Superior temporal gyrus (tissue), 1 donor: Measurements from ENCODE around the gene OSBPL5.

Experiments used
- DNase-seq: peaks from one replicate; pipeline ENCODE4 v3.0.0-alpha.2; 2016; ENCODE audit errors: extremely low spot score

The OSBPL5 gene

GRCh38 chr11:3164138-3164551, 965 bp downstream of the OSBPL5 start:
- DNase-seq = no peak

GRCh38 chr11:3163241-3163981, 1.7 kb downstream of the OSBPL5 start:
- DNase-seq = peak; percentile 63

- peak; percentile 76 for DNase-seq
Observed at GRCh38 chr11:3162410-3163240, 2.5 kb downstream of the OSBPL5 start.

GRCh38 chr11:3161720-3162409, 3.2 kb downstream of the OSBPL5 start:
- no peak for DNase-seq

- DNase-seq = no peak
Observed at GRCh38 chr11:3161309-3161708, 3.8 kb downstream of the OSBPL5 start.

GRCh38 chr11:3160252-3161031, 4.7 kb downstream of the OSBPL5 start:
- peak; percentile 93 for DNase-seq

GRCh38 chr11:3159296-3160190, 5.6 kb downstream of the OSBPL5 start:
- DNase-seq = no peak

GRCh38 chr11:3158821-3159220, 6.3 kb downstream of the OSBPL5 start:
- no peak for DNase-seq

GRCh38 chr11:3158131-3158591, 6.9 kb downstream of the OSBPL5 start:
- DNase-seq = no peak

GRCh38 chr11:3157381-3158130, 7.6 kb downstream of the OSBPL5 start:
- DNase-seq = no peak

GRCh38 chr11:3156661-3157311, 8.3 kb downstream of the OSBPL5 start:
- no peak for DNase-seq

- DNase-seq = no peak
Observed at GRCh38 chr11:3156282-3156660, 8.8 kb downstream of the OSBPL5 start.

- DNase-seq = no peak
Observed at GRCh38 chr11:3155691-3156258, 9.3 kb downstream of the OSBPL5 start.

- no peak for DNase-seq
Observed at GRCh38 chr11:3155216-3155615, 9.9 kb downstream of the OSBPL5 start.

GRCh38 chr11:3154001-3154599, 11.0 kb downstream of the OSBPL5 start:
- no peak for DNase-seq

- DNase-seq = peak; percentile 15
Observed at GRCh38 chr11:3153291-3153861, 11.7 kb downstream of the OSBPL5 start.

- DNase-seq = no peak
Observed at GRCh38 chr11:3152471-3153110, 12.5 kb downstream of the OSBPL5 start.

- no peak for DNase-seq
Observed at GRCh38 chr11:3150726-3151125, 14.4 kb downstream of the OSBPL5 start.
